HUES64 (cell line): ENCODE measurements around the gene FCHSD2.

Experiments
- H3K27ac ChIP-seq: 2 replicates; pipeline ENCODE4 v1.7.0; 2013; ENCODE audit warnings: low read depth, low read length, inconsistent platforms
- H3K27me3 ChIP-seq: 2 replicates; pipeline ENCODE4 v1.6.1; 2013; ENCODE audit warnings: mild to moderate bottlenecking, low read length; ENCODE audit not compliant: insufficient read depth
- H3K36me3 ChIP-seq: 2 replicates; pipeline ENCODE4 v1.6.1; 2013; ENCODE audit warnings: mild to moderate bottlenecking, low read length; ENCODE audit not compliant: insufficient read depth
- H3K4me1 ChIP-seq: 2 replicates; pipeline ENCODE4 v1.6.1; 2013; ENCODE audit warnings: mild to moderate bottlenecking, low read length, moderate library complexity; ENCODE audit not compliant: insufficient read depth
- H3K4me3 ChIP-seq: 2 replicates; pipeline ENCODE4 v1.5.1; 2013; ENCODE audit warnings: mild to moderate bottlenecking, low read length, moderate library complexity
- H3K9ac ChIP-seq: 2 replicates; pipeline ENCODE4 v1.6.1; 2013; ENCODE audit warnings: mild to moderate bottlenecking, low read depth, low read length
- H3K9me3 ChIP-seq: 2 replicates; pipeline ENCODE4 v1.6.1; 2013; ENCODE audit warnings: low read depth, low read length; ENCODE audit not compliant: insufficient read depth
- WGBS: fragments of 150-250, 120-280 bp; methylation state at CpG from one replicate; pipeline ENCODE4 v1.1.7; 2013; ENCODE audit warnings: missing lambda C conversion rate; 5-methylcytosine and 5-hydroxymethylcytosine counted together

Gene FCHSD2

GRCh38 chr11:72885749-72886609 lies 256.1 kb downstream of the FCHSD2 start:
- no peaks in the 10 kb centered on the region for H3K27me3 ChIP-seq
- no peak overlapping the region for H3K27ac ChIP-seq
- no peak overlapping the region for H3K9ac ChIP-seq
- H3K36me3 ChIP-seq, result peaks cover 16% of the 10 kb centered on the region
- no peaks in the 10 kb centered on the region for H3K9me3 ChIP-seq
- H3K4me1 ChIP-seq, result no peaks in the 10 kb centered on the region
- 90% methylated on average over 3 of the region's 3 CpGs for WGBS
- H3K4me3 ChIP-seq, result no peak overlapping the region

GRCh38 chr11:72876147-72876546 lies 266.0 kb downstream of the FCHSD2 start:
- H3K27me3 ChIP-seq, result no peaks in the 10 kb centered on the region
- 92% methylated on average over 3 of the region's 3 CpGs for WGBS

GRCh38 chr11:72875736-72876135 lies 266.4 kb downstream of the FCHSD2 start:
- no peak overlapping the region for H3K4me3 ChIP-seq
- no peak overlapping the region for H3K9ac ChIP-seq
- no peaks in the 10 kb centered on the region for H3K9me3 ChIP-seq
- no peak overlapping the region for H3K27ac ChIP-seq
- no peaks in the 10 kb centered on the region for H3K27me3 ChIP-seq
- 88% methylated on average over 1 of the region's 1 CpG for WGBS
- H3K4me1 ChIP-seq, result no peaks in the 10 kb centered on the region
- no peaks in the 10 kb centered on the region for H3K36me3 ChIP-seq

More at GRCh38 chr11:72876147-72876546, 266.0 kb downstream of the FCHSD2 start:
- no peak overlapping the region for H3K27ac ChIP-seq
- no peak overlapping the region for H3K4me3 ChIP-seq
- no peaks in the 10 kb centered on the region for H3K36me3 ChIP-seq
- H3K9ac ChIP-seq, result no peak overlapping the region
- H3K9me3 ChIP-seq, result no peaks in the 10 kb centered on the region
- no peaks in the 10 kb centered on the region for H3K4me1 ChIP-seq

GRCh38 chr11:72872012-72872411 lies 270.1 kb downstream of the FCHSD2 start:
- H3K36me3 ChIP-seq, result no peaks in the 10 kb centered on the region
- H3K9me3 ChIP-seq, result no peaks in the 10 kb centered on the region
- no peaks in the 10 kb centered on the region for H3K27me3 ChIP-seq
- no peaks in the 10 kb centered on the region for H3K4me1 ChIP-seq
- H3K27ac ChIP-seq, result no peak overlapping the region
- no peak overlapping the region for H3K4me3 ChIP-seq
- WGBS, result no CpG with 5 or more reads among the region's 1 CpG
- H3K9ac ChIP-seq, result no peak overlapping the region

- Histone ChIP-seq H3K9ac (no peak overlapping the region), H3K4me1 (no peaks in the 10 kb centered on the region), H3K27ac (no peak overlapping the region), H3K36me3 (no peaks in the 10 kb centered on the region), H3K27me3 (no peaks in the 10 kb centered on the region), H3K9me3 (no peaks in the 10 kb centered on the region), H3K4me3 (no peak overlapping the region)
- WGBS, result 98% methylated on average over 1 of the region's 1 CpG
Measured at GRCh38 chr11:72871119-72871518, 271.0 kb downstream of the FCHSD2 start.

GRCh38 chr11:72869831-72870230 lies 272.3 kb downstream of the FCHSD2 start:
- Histone ChIP-seq H3K27ac (no peak overlapping the region), H3K36me3 (no peaks in the 10 kb centered on the region), H3K27me3 (no peaks in the 10 kb centered on the region), H3K4me1 (no peaks in the 10 kb centered on the region), H3K9me3 (no peaks in the 10 kb centered on the region), H3K9ac (no peak overlapping the region), H3K4me3 (no peak overlapping the region)
- WGBS, result 83% methylated on average over 4 of the region's 4 CpGs

- H3K9ac ChIP-seq, result no peak overlapping the region
- no peaks in the 10 kb centered on the region for H3K27me3 ChIP-seq
- no peak overlapping the region for H3K27ac ChIP-seq
- no peaks in the 10 kb centered on the region for H3K9me3 ChIP-seq
- H3K4me3 ChIP-seq, result no peak overlapping the region
- H3K4me1 ChIP-seq, result no peaks in the 10 kb centered on the region
- WGBS, result 97% methylated on average over 5 of the region's 5 CpGs
- no peaks in the 10 kb centered on the region for H3K36me3 ChIP-seq
Measured at GRCh38 chr11:72867970-72868369, 274.1 kb downstream of the FCHSD2 start.

GRCh38 chr11:72864702-72865655 lies 277.1 kb downstream of the FCHSD2 start:
- H3K4me3 ChIP-seq, result no peak overlapping the region
- no peak overlapping the region for H3K9ac ChIP-seq
- H3K36me3 ChIP-seq, result no peaks in the 10 kb centered on the region
- H3K4me1 ChIP-seq, result peaks cover 9% of the 10 kb centered on the region; the same call in 1 of the 2 replicates
- no peak overlapping the region for H3K27ac ChIP-seq
- no peaks in the 10 kb centered on the region for H3K27me3 ChIP-seq
- no peaks in the 10 kb centered on the region for H3K9me3 ChIP-seq
- WGBS, result 91% methylated on average over 5 of the region's 5 CpGs

- Histone ChIP-seq H3K9me3 (no peaks in the 10 kb centered on the region), H3K36me3 (no peaks in the 10 kb centered on the region), H3K9ac (no peak overlapping the region), H3K27me3 (no peaks in the 10 kb centered on the region), H3K4me1 (peaks cover 9% of the 10 kb centered on the region; the same call in 1 of the 2 replicates), H3K27ac (no peak overlapping the region), H3K4me3 (no peak overlapping the region)
- 91% methylated on average over 1 of the region's 1 CpG for WGBS
Measured at GRCh38 chr11:72863916-72864315, 278.2 kb downstream of the FCHSD2 start.

GRCh38 chr11:72863091-72863490 lies 279.0 kb downstream of the FCHSD2 start:
- peaks cover 9% of the 10 kb centered on the region; the same call in 1 of the 2 replicates for H3K4me1 ChIP-seq
- H3K27ac ChIP-seq, result no peak overlapping the region
- H3K36me3 ChIP-seq, result no peaks in the 10 kb centered on the region
- no peaks in the 10 kb centered on the region for H3K27me3 ChIP-seq
- WGBS, result 100% methylated on average over 1 of the region's 1 CpG
- no peaks in the 10 kb centered on the region for H3K9me3 ChIP-seq
- no peak overlapping the region for H3K4me3 ChIP-seq
- H3K9ac ChIP-seq, result no peak overlapping the region

GRCh38 chr11:72860592-72860991 lies 281.5 kb downstream of the FCHSD2 start:
- Histone ChIP-seq H3K4me1 (peaks cover 9% of the 10 kb centered on the region; the same call in 1 of the 2 replicates), H3K27me3 (no peaks in the 10 kb centered on the region), H3K36me3 (no peaks in the 10 kb centered on the region), H3K4me3 (no peak overlapping the region), H3K27ac (no peak overlapping the region), H3K9ac (no peak overlapping the region), H3K9me3 (no peaks in the 10 kb centered on the region)
- WGBS, result 94% methylated on average over 4 of the region's 4 CpGs
